B cell (primary cell): ENCODE measurements around the gene SORD. TPM values are rescaled to one million over a fixed set of nuclear protein-coding genes. Genes with fewer than 3 reads are reported as not detected.
A peak's percentile ranks its signal among the peaks of the same experiment; 100 is the strongest.

ENCODE experiments used
- ATAC-seq: fragments of 200-7000 bp; cut with Tn5 transposase; one replicate; pipeline ENCODE4 v1.10.0; 2021; ENCODE audit warnings: low read depth, mild to moderate bottlenecking, moderate number of reproducible peaks, moderate library complexity
- CTCF ChIA-PET: fragments of 350-600 bp; sonication (Branson Sonifier 250); formaldehyde crosslinking; loops from one replicate; lab custom pipeline; 2021; ENCODE audit warnings: antibody characterized with exemption, inconsistent platforms; lab: Charles Lee
- POLR2A ChIA-PET: fragments of 350-600 bp; sonication (Branson Sonifier 250); formaldehyde crosslinking; loops from one replicate; lab custom pipeline; 2021; ENCODE audit warnings: antibody characterized with exemption; lab: Charles Lee
- DNase-seq: peaks from one replicate; pipeline ENCODE4 v3.0.0; 2013
- H2AFZ ChIP-seq: 2 replicates; pipeline ENCODE4 v1.6.1; 2012; ENCODE audit warnings: mild to moderate bottlenecking, low read depth, low read length; ENCODE audit not compliant: insufficient read depth, poor library complexity, severe bottlenecking
- H3K27ac ChIP-seq, 2 donors: 1 replicate in 1 of 2; 2 replicates in 1 of 2; pipeline ENCODE4 v1.5.1; 2012 to 2013; ENCODE audit warnings: low read length in 2 of 2, mild to moderate bottlenecking in 2 of 2, moderate library complexity in 1 of 2
- H3K27me3 ChIP-seq, 4 experiments: fragments of 200-600 bp in 1 of 4; sonication (generic) in 1 of 4; replicated peaks in 1 of 4; 1 replicate in 2 of 4; 2 replicates in 2 of 4; pipeline versions ENCODE4 v1.6.1 to v1.7.0; 2013 to 2016; ENCODE audit warnings: low read length in 3 of 4, mild to moderate bottlenecking in 2 of 4, mixed read lengths in 1 of 4, moderate library complexity in 1 of 4; ENCODE audit not compliant: insufficient read depth in 4 of 4, control insufficient read depth in 3 of 4; ENCODE audit errors: control extremely low read depth in 1 of 4
- H3K36me3 ChIP-seq, 2 experiments: replicated peaks in 1 of 2; 1 replicate in 1 of 2; 2 replicates in 1 of 2; pipeline versions ENCODE4 v1.6.1 to v1.7.1; 2013; ENCODE audit warnings: low read length in 1 of 2; ENCODE audit not compliant: insufficient read depth in 2 of 2, control insufficient read depth in 1 of 2; ENCODE audit errors: control extremely low read depth in 1 of 2, extremely low read depth in 1 of 2
- H3K4me1 ChIP-seq, 2 donors: fragments of 200-600 bp in 1 of 2; sonication (generic) in 1 of 2; 1 replicate in 1 of 2; 2 replicates in 1 of 2; pipeline versions ENCODE4 v1.5.1 to v1.6.1; 2013 to 2017; ENCODE audit warnings: low read length in 2 of 2; ENCODE audit not compliant: control insufficient read depth in 2 of 2, insufficient read depth in 2 of 2
- H3K4me2 ChIP-seq: replicated peaks from 2 replicates; pipeline ENCODE3; 2012; ENCODE audit warnings: mild to moderate bottlenecking, low read depth, low read length; ENCODE audit not compliant: poor library complexity, severe bottlenecking
- H3K4me3 ChIP-seq, 5 experiments: fragments of 200-600 bp in 1 of 5; sonication (generic) in 1 of 5; 1 replicate in 3 of 5; 2 replicates in 2 of 5; pipeline versions ENCODE4 v1.5.1 to v1.7.0; 2011 to 2016; ENCODE audit warnings: low read length in 4 of 5, mild to moderate bottlenecking in 4 of 5, low read depth in 2 of 5, control low read depth in 1 of 5, moderate library complexity in 1 of 5; ENCODE audit not compliant: insufficient read depth in 1 of 5; ENCODE audit errors: control extremely low read depth in 1 of 5, extremely low read depth in 1 of 5
- H3K79me2 ChIP-seq: fragments of 200-600 bp; sonication (generic); one replicate; pipeline ENCODE4 v1.6.0; 2016; ENCODE audit warnings: low read length; ENCODE audit not compliant: control insufficient read depth, insufficient read depth
- H3K9ac ChIP-seq: fragments of 200-600 bp; sonication (generic); 2 replicates; pipeline ENCODE4 v1.6.1; 2017; ENCODE audit warnings: mild to moderate bottlenecking, low read length, moderate library complexity
- H3K9me3 ChIP-seq, 3 donors: one replicate each; pipeline versions ENCODE4 v1.6.1 to v1.7.1; 2013; ENCODE audit warnings: low read length in 2 of 3; ENCODE audit not compliant: control insufficient read depth in 2 of 3, insufficient read depth in 1 of 3; ENCODE audit errors: control extremely low read depth in 1 of 3
- H4K20me1 ChIP-seq: 2 replicates; pipeline ENCODE4 v1.6.0; 2012; ENCODE audit warnings: mild to moderate bottlenecking, low read length; ENCODE audit not compliant: insufficient read depth, control insufficient read depth, poor library complexity, severe bottlenecking
- H3K27ac Mint-ChIP-seq: one replicate; pipeline ENCODE4 v1.8.0; 2021; ENCODE audit warnings: mixed read lengths
- H3K27me3 Mint-ChIP-seq: one replicate; pipeline ENCODE4 v1.8.0; 2021; ENCODE audit warnings: mixed read lengths
- H3K4me1 Mint-ChIP-seq: one replicate; pipeline ENCODE4 v1.8.0; 2021; ENCODE audit warnings: mixed read lengths
- H3K4me3 Mint-ChIP-seq: one replicate; pipeline ENCODE4 v1.8.0; 2021; ENCODE audit warnings: mixed read lengths
- H3K9me3 Mint-ChIP-seq: one replicate; pipeline ENCODE4 v1.8.0; 2022; ENCODE audit warnings: mixed read lengths; ENCODE audit not compliant: insufficient read depth
- EZH2 ChIP-seq: IDR thresholded peaks from 2 replicates; pipeline ENCODE4 v1.6.1; 2012; ENCODE audit warnings: borderline replicate concordance, low read depth, mild to moderate bottlenecking, moderate library complexity, low read length; ENCODE audit not compliant: insufficient read depth, poor library complexity, severe bottlenecking
- WGBS: methylation state at CpG from one replicate; pipeline ENCODE4 v1.1.5; 2013; ENCODE audit warnings: missing lambda C conversion rate; ENCODE audit not compliant: insufficient coverage; 5-methylcytosine and 5-hydroxymethylcytosine counted together
- intact Hi-C: fragments of 100-400 bp; cut with micrococcal nuclease; formaldehyde crosslinking; loops from one replicate; pipeline ENCODE4 v1.10.0; 2022
- polyA plus RNA-seq: library from polyadenylated mRNA; depleted of rRNA; stranded (reverse); fragments of >200 nt; gene quantifications from 2 replicates; pipeline ENCODE4 v1.2.3, GENCODE V29; 2012
- total RNA-seq, 2 donors: library from RNA; stranded (reverse); fragments of 120-200 nt in 1 of 2; gene quantifications; 1 replicate in 1 of 2; 2 replicates in 1 of 2; pipeline versions ENCODE4 v1.2.3 to v1.2.4, GENCODE V29; 2013 to 2022
- TF ChIP-seq, protein P1 (sequence below): fragments of 200-600 bp; IDR thresholded peaks from one replicate; pipeline ENCODE4 v1.8.0; 2022; ENCODE audit warnings: antibody characterized with exemption, mild to moderate bottlenecking

SORD gene
- total and polyA plus RNA-seq, 2 donors (not counting 1 experiment from before 2014, with no cell fraction given) = 22.2 to 25.8 TPM

DNA sequence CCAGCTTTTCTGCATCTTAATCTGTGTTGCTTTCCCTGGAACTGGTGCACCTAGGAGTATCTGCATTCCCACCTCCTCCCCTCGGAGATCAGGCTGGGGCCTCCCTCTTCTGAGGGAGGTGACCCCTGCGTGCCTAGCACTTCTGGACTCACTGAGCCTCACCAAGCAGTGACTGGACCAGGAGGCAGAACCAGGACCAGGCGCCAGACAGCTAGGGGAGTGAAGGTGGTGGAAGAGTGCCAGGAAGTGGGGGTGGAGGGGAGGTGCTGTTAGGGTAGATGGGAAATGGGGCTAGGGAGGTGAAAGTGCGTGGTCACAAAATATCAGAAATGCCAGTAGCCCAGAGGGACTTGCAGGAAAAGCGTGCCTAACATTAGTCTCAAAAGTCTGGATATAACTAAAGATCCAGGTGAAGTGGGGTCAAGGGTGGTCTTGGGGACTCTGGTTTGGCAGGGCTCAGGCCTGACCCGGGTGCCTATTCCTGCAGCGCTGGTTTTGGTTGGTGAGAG lies 92.4 kb downstream of the SORD start:
- Mint-ChIP-seq H3K9me3 (no peaks in the 10 kb centered on the region), H3K27me3 (peaks cover 71% of the 10 kb centered on the region), H3K4me3 (peak overlapping the region; percentile 40), H3K27ac (no peak overlapping the region), H3K4me1 (peaks cover 53% of the 10 kb centered on the region)
- no peak overlapping the region for H3K27ac ChIP-seq
- H3K79me2 ChIP-seq = no peaks in the 10 kb centered on the region
- H3K36me3 ChIP-seq = no peaks in the 10 kb centered on the region
- H4K20me1 ChIP-seq = no peaks in the 10 kb centered on the region
- no peak overlapping the region for H3K4me3 ChIP-seq
- peaks cover 0 to 82% (median 54%) of the 10 kb centered on the region in 4 experiments for H3K27me3 ChIP-seq
- H2AFZ ChIP-seq = no peak overlapping the region
- TF ChIP-seq, protein P1, sequence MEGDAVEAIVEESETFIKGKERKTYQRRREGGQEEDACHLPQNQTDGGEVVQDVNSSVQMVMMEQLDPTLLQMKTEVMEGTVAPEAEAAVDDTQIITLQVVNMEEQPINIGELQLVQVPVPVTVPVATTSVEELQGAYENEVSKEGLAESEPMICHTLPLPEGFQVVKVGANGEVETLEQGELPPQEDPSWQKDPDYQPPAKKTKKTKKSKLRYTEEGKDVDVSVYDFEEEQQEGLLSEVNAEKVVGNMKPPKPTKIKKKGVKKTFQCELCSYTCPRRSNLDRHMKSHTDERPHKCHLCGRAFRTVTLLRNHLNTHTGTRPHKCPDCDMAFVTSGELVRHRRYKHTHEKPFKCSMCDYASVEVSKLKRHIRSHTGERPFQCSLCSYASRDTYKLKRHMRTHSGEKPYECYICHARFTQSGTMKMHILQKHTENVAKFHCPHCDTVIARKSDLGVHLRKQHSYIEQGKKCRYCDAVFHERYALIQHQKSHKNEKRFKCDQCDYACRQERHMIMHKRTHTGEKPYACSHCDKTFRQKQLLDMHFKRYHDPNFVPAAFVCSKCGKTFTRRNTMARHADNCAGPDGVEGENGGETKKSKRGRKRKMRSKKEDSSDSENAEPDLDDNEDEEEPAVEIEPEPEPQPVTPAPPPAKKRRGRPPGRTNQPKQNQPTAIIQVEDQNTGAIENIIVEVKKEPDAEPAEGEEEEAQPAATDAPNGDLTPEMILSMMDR = no peak
- no peak for TF ChIP-seq EZH2
- H3K4me1 ChIP-seq = peaks cover 54 to 61% of the 10 kb centered on the region in 2 donors
- ChIA-PET CTCF (interaction anchor here (0.6 to 5.5 kb wide), 6 partner anchors 11 to 262 kb away, joined by 3 to 56 read pairs (median 4); no protein-coding TSS in a partner anchor), POLR2A (interaction anchor here (0.7 kb wide), 1 partner anchor 68 kb away, joined by 3 read pairs; no protein-coding TSS in a partner anchor)
- H3K9me3 ChIP-seq = peaks cover 0 to 43% (median 0%) of the 10 kb centered on the region in 3 donors
- intact Hi-C loops = loop anchor here (5.0 to 10.0 kb wide), 2 partner anchors 79 to 263 kb away; no protein-coding TSS in a partner anchor
- DNase-seq (no peak), ATAC-seq (no peak)
- no peak overlapping the region for H3K4me2 ChIP-seq
- 56% methylated on average over 7 of the region's 7 CpGs for WGBS
- no peak overlapping the region for H3K9ac ChIP-seq

DNA sequence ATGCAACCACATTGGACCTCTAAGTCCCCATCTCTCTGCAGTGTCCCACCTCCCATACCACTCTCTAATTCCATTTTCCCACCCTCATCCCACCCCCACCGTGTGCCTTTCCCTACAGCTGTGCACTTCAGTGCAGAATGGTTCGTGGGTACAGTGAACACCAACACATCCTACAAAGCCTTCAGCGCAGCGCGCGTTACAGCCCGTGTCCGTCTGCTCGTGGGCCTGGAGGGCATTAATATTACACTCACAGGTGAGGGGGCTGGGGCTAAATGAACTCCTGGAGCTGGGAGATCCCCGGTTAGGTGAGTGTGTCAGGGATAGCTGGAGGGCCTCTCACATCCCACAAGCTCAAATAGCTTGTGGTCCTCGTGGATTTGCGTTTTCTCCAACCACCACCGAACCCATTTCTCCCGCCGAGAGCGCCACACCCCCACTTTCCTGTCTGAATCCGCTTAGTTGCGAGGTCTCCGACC lies 93.0 kb downstream of the SORD start:
- WGBS = 9% methylated on average over 16 of the region's 19 CpGs
- DNase-seq (no peak), ATAC-seq (no peak)
- Histone ChIP-seq H3K36me3 (no peaks in the 10 kb centered on the region), H3K79me2 (no peaks in the 10 kb centered on the region), H3K9ac (peak overlapping the region; percentile 45), H3K27ac (no peak overlapping the region), H3K4me1 (peaks cover 54 to 61% of the 10 kb centered on the region in 2 donors), H3K27me3 (peaks cover 0 to 82% (median 55%) of the 10 kb centered on the region in 4 experiments), H4K20me1 (no peaks in the 10 kb centered on the region), H2AFZ (peak overlapping the region; percentile 14), H3K4me2 (peak overlapping the region; percentile 76), H3K9me3 (peaks cover 0 to 43% (median 0%) of the 10 kb centered on the region in 3 donors), H3K4me3 (peak overlapping the region in 2 of 5 experiments; percentile 24 to 37)
- peaks cover 72% of the 10 kb centered on the region for H3K27me3 Mint-ChIP-seq
- peak overlapping the region; percentile 63 for H3K4me3 Mint-ChIP-seq
- H3K27ac Mint-ChIP-seq = no peak overlapping the region
- TF ChIP-seq, protein P1 = no peak
- TF ChIP-seq EZH2 = no peak
- no peaks in the 10 kb centered on the region for H3K9me3 Mint-ChIP-seq
- ChIA-PET POLR2A (interaction anchor here (0.7 kb wide), 1 partner anchor 69 kb away, joined by 3 read pairs; no protein-coding TSS in a partner anchor), CTCF (interaction anchor here (0.6 to 5.5 kb wide), 8 partner anchors 10 to 263 kb away, joined by 3 to 56 read pairs (median 3); no protein-coding TSS in a partner anchor)
- intact Hi-C loops = loop anchor here (5.0 to 10.0 kb wide), 2 partner anchors 79 to 264 kb away; no protein-coding TSS in a partner anchor
- H3K4me1 Mint-ChIP-seq = peaks cover 51% of the 10 kb centered on the region
